Mesendoderm (in vitro differentiated cells): Measurements from ENCODE around the gene CHD2.

Experiments
- DNase-seq: peaks from one replicate; pipeline ENCODE4 v3.0.0; 2013
- H2AK5ac ChIP-seq: 2 replicates; pipeline ENCODE4 v1.6.1; 2013; ENCODE audit warnings: low read length, inconsistent platforms
- H2BK120ac ChIP-seq: 2 replicates; pipeline ENCODE4 v1.6.1; 2013; ENCODE audit warnings: low read depth, mild to moderate bottlenecking, low read length, moderate library complexity, mixed read lengths
- H2BK15ac ChIP-seq: replicated peaks from 2 replicates; pipeline ENCODE4 v1.6.1; 2013; ENCODE audit warnings: low read depth, mild to moderate bottlenecking, moderate library complexity
- H2BK5ac ChIP-seq: 2 replicates; pipeline ENCODE4 v1.6.1; 2013; ENCODE audit warnings: low read length, inconsistent platforms
- H3K18ac ChIP-seq: 2 replicates; pipeline ENCODE4 v1.6.1; 2013; ENCODE audit warnings: mild to moderate bottlenecking, low read length, mixed read lengths
- H3K23ac ChIP-seq: one replicate; pipeline ENCODE4 v1.6.1; 2013; ENCODE audit warnings: low read length
- H3K27ac ChIP-seq: 2 replicates; pipeline ENCODE4 v1.5.1; 2013; ENCODE audit warnings: low read depth, mild to moderate bottlenecking, inconsistent platforms, low read length, moderate library complexity
- H3K27me3 ChIP-seq: 2 replicates; pipeline ENCODE4 v1.6.1; 2013; ENCODE audit warnings: low read length, control low read depth, mild to moderate bottlenecking, inconsistent platforms; ENCODE audit not compliant: insufficient read depth, poor library complexity
- H3K36me3 ChIP-seq: 2 replicates; pipeline ENCODE4 v1.6.1; 2013; ENCODE audit warnings: low read length, inconsistent platforms; ENCODE audit not compliant: control insufficient read depth, insufficient read depth
- H3K4ac ChIP-seq: one replicate; pipeline ENCODE4 v1.6.1; 2013; ENCODE audit warnings: low read depth, mild to moderate bottlenecking, low read length, moderate library complexity
- H3K4me1 ChIP-seq: 2 replicates; pipeline ENCODE4 v1.6.1; 2013; ENCODE audit warnings: low read depth, low read length, inconsistent platforms; ENCODE audit not compliant: control insufficient read depth
- H3K4me2 ChIP-seq: 2 replicates; pipeline ENCODE4 v1.6.1; 2013; ENCODE audit warnings: low read length
- H3K4me3 ChIP-seq: 2 replicates; pipeline ENCODE4 v1.5.1; 2013; ENCODE audit warnings: mild to moderate bottlenecking, low read length
- H3K56ac ChIP-seq: one replicate; pipeline ENCODE4 v1.6.1; 2013; ENCODE audit warnings: low read length
- H3K79me1 ChIP-seq: 2 replicates; pipeline ENCODE4 v1.6.1; 2013; ENCODE audit warnings: low read length, inconsistent platforms
- H3K79me2 ChIP-seq: 2 replicates; pipeline ENCODE4 v1.6.1; 2013; ENCODE audit warnings: mild to moderate bottlenecking, low read length; ENCODE audit not compliant: control insufficient read depth, insufficient read depth
- H3K9ac ChIP-seq: 2 replicates; pipeline ENCODE4 v1.6.1; 2013; ENCODE audit warnings: low read length, inconsistent platforms
- H4K5ac ChIP-seq: one replicate; pipeline ENCODE4 v1.6.1; 2013; ENCODE audit warnings: low read length
- H4K8ac ChIP-seq: one replicate; pipeline ENCODE4 v1.6.1; 2013; ENCODE audit warnings: low read depth, mild to moderate bottlenecking, control low read depth, low read length, moderate library complexity
- WGBS: extraction: QIAGEN DNeasy Blood & Tissue Kit; methylation state at CpG from one replicate; pipeline ENCODE4 v1.1.7; 2013; ENCODE audit warnings: low lambda C conversion rate, missing lambda C conversion rate; ENCODE audit not compliant: insufficient coverage; ENCODE audit errors: extremely low coverage; 5-methylcytosine and 5-hydroxymethylcytosine counted together

CHD2 gene

DNA sequence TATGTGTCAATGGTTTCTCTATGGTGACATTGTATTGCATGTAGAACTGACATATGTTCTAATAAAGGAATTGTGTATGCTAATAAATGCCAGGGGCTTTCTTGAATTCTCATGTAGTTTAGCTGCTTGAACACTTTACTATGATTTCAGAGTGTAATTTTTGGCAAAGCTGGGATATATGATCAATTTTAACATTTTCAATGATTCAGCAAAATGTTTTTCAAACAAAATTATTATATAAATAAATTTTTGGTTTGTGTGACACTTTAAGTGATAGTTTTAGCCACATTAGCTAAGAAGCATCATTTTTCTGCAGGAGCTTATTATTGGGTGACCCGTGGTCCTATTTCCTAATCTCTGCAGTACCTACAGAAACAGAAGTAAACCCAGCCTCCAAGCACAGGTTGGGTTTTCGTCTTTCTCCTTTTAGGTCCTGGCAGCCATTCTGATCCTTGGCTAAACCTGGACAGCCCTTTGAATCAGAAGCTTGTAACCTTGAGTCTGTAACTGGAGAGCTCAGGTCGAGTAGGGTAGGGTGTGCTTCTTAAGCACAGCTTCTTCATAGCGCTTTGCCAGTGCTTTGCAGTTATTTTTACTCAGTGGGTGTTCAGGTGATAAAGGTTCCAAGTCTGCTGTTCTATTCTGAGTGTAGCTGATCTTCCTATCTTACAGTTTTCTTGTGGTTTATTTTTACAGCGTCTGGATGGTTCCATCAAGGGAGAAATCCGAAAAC lies 74.2 kb downstream of the CHD2 start:
- Histone ChIP-seq H2BK5ac (no peak overlapping the region), H3K79me1 (peaks cover 3% of the 10 kb centered on the region), H3K36me3 (peaks cover 11% of the 10 kb centered on the region), H3K18ac (no peak overlapping the region), H3K56ac (no peak overlapping the region), H3K4me3 (no peak overlapping the region), H2BK15ac (no peak overlapping the region), H3K27ac (no peak overlapping the region), H3K79me2 (peaks cover 1% of the 10 kb centered on the region), H3K4me1 (no peaks in the 10 kb centered on the region), H2BK120ac (no peak overlapping the region), H3K9ac (no peak overlapping the region), H3K23ac (no peak overlapping the region), H4K8ac (no peak overlapping the region), H2AK5ac (no peak overlapping the region), H3K27me3 (no peaks in the 10 kb centered on the region), H4K5ac (no peak overlapping the region), H3K4ac (no peak overlapping the region), H3K4me2 (no peak overlapping the region)
- no CpG with 5 or more reads among the region's 6 CpGs for WGBS
- DNase-seq: no peak

DNA sequence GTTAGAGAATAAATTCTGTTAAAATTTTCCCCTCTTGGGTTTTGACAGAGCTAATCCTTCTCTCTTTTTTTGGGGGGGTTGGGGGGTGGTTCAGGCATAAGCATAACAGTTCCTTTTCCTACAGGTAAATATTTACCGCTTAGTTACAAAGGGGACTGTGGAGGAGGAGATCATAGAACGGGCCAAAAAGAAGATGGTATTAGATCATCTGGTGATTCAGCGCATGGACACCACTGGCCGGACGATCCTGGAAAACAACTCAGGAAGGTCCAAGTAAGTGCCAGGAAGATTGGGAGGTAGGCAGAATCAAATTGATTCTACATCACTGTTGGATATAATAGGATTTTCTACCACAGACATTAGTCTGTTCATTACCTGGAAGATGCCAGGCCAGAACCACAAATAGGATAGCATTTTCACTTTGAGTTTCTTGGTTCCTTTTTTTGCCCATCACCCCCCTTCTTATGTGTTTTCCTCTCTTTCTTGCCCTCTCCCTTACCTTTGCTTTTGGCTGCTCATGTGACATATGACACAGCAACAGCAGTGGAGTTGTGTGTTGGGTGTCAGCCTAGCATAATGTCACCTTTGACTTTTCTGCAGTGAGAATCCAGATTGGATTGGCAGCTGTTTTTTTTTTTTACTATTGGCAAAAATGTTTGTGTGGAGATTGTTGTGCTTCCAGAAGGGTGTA lies 79.0 kb downstream of the CHD2 start:
- Histone ChIP-seq H3K36me3 (peaks cover 8% of the 10 kb centered on the region), H3K18ac (no peak overlapping the region), H3K23ac (no peak overlapping the region), H3K56ac (no peak overlapping the region), H3K27ac (no peak overlapping the region), H2BK120ac (no peak overlapping the region), H3K79me2 (no peaks in the 10 kb centered on the region), H2AK5ac (no peak overlapping the region), H2BK15ac (no peak overlapping the region), H3K4ac (no peak overlapping the region), H2BK5ac (no peak overlapping the region), H3K4me1 (no peaks in the 10 kb centered on the region), H3K4me3 (no peak overlapping the region), H4K8ac (no peak overlapping the region), H3K27me3 (no peaks in the 10 kb centered on the region), H3K79me1 (peaks cover 3% of the 10 kb centered on the region), H4K5ac (no peak overlapping the region), H3K4me2 (no peak overlapping the region), H3K9ac (no peak overlapping the region)
- no peak for DNase-seq
- no CpG with 5 or more reads among the region's 5 CpGs for WGBS

DNA sequence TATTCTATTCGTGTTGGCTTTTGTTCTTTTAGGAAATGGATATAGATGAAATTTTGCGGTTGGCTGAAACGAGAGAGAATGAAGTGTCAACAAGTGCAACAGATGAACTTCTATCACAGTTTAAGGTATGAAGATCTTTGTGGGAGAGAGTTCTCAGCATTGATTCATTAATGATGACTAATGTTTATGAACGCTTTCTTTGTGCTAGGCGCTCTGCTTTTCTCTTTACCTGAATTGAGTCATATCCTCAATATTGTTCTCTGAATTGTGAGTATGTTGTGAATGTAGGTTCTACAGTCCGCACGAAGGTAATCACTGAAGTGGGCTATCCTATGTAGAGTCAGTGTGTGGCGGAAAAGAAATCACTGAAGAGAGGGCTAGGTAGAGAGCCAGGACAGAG lies 81.2 kb downstream of the CHD2 start:
- H3K27ac ChIP-seq: no peak overlapping the region
- H3K4me3 ChIP-seq: no peak overlapping the region
- H2BK5ac ChIP-seq: no peak overlapping the region
- no peak overlapping the region for H4K5ac ChIP-seq
- WGBS: 100% methylated on average over 3 of the region's 8 CpGs
- no peak overlapping the region for H2BK15ac ChIP-seq
- H3K4me2 ChIP-seq: no peak overlapping the region
- H3K27me3 ChIP-seq: no peaks in the 10 kb centered on the region
- no peaks in the 10 kb centered on the region for H3K4me1 ChIP-seq
- no peaks in the 10 kb centered on the region for H3K79me1 ChIP-seq
- H3K36me3 ChIP-seq: peaks cover 10% of the 10 kb centered on the region
- H3K4ac ChIP-seq: no peak overlapping the region
- H2BK120ac ChIP-seq: no peak overlapping the region
- H3K18ac ChIP-seq: no peak overlapping the region
- H3K56ac ChIP-seq: no peak overlapping the region
- no peak overlapping the region for H3K9ac ChIP-seq
- H4K8ac ChIP-seq: no peak overlapping the region
- no peak overlapping the region for H3K23ac ChIP-seq
- no peak overlapping the region for H2AK5ac ChIP-seq
- no peaks in the 10 kb centered on the region for H3K79me2 ChIP-seq
- DNase-seq: no peak

DNA sequence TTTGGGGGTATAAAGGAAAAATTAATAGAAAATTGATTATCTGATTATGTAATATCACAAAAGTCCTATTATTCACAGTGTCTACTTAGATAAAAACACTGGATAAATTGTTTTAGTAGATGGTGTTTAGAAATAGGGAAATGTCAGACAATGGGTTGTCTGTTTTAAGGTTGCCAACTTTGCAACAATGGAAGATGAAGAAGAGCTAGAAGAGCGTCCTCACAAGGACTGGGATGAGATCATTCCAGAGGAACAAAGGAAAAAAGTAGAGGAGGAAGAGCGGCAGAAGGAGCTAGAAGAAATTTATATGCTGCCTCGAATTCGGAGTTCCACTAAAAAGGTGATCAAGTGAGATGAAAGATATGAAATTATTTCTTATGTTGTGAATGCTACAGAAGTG lies 84.0 kb downstream of the CHD2 start:
- Histone ChIP-seq H3K79me2 (no peaks in the 10 kb centered on the region), H3K23ac (no peak overlapping the region), H2BK15ac (no peak overlapping the region)

DNA sequence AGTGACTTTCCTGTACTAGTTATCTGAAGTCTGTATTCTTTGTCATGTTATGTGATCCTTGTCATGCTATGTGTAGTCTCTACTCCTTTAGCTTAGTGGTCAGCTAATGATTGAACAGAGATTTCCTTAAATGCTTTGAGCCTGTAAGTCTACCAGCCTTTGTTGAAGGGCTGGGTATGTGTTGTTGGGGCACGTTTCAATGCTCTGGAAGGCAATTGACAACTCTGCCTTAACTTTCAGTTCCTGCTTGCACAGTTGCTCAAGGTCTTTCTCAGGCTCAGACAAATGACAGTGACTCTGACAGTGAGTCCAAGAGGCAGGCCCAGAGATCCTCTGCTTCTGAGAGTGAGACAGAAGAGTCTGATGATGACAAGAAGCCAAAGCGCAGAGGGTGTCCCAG lies 89.3 kb downstream of the CHD2 start:
- no peak overlapping the region for H2AK5ac ChIP-seq
- H3K27me3 ChIP-seq: no peaks in the 10 kb centered on the region
- no CpG with 5 or more reads among the region's 2 CpGs for WGBS
- no peak overlapping the region for H3K4me3 ChIP-seq
- H4K8ac ChIP-seq: no peak overlapping the region
- H3K56ac ChIP-seq: no peak overlapping the region
- H3K23ac ChIP-seq: no peak overlapping the region
- no peak overlapping the region for H3K27ac ChIP-seq
- H2BK120ac ChIP-seq: no peak overlapping the region
- no peak overlapping the region for H3K4ac ChIP-seq
- H3K79me2 ChIP-seq: no peaks in the 10 kb centered on the region
- H2BK15ac ChIP-seq: no peak overlapping the region
- H3K4me2 ChIP-seq: no peak overlapping the region
- DNase-seq: no peak
- no peak overlapping the region for H2BK5ac ChIP-seq
- H3K9ac ChIP-seq: no peak overlapping the region
- H4K5ac ChIP-seq: no peak overlapping the region
- H3K4me1 ChIP-seq: no peaks in the 10 kb centered on the region
- H3K18ac ChIP-seq: no peak overlapping the region
- peaks cover 15% of the 10 kb centered on the region for H3K36me3 ChIP-seq
- peaks cover 11% of the 10 kb centered on the region for H3K79me1 ChIP-seq

More for the DNA sequence above, 84.0 kb downstream of the CHD2 start:
- no peak overlapping the region for H3K4ac ChIP-seq
- no peaks in the 10 kb centered on the region for H3K27me3 ChIP-seq
- peaks cover 8% of the 10 kb centered on the region for H3K36me3 ChIP-seq
- no peak for DNase-seq
- no peak overlapping the region for H2BK120ac ChIP-seq
- no peak overlapping the region for H3K27ac ChIP-seq
- H3K18ac ChIP-seq: no peak overlapping the region
- H3K9ac ChIP-seq: no peak overlapping the region
- H2AK5ac ChIP-seq: no peak overlapping the region
- no peak overlapping the region for H4K8ac ChIP-seq
- H3K4me1 ChIP-seq: no peaks in the 10 kb centered on the region
- no peak overlapping the region for H3K56ac ChIP-seq
- WGBS: no CpG with 5 or more reads among the region's 4 CpGs
- no peak overlapping the region for H2BK5ac ChIP-seq
- H3K4me2 ChIP-seq: no peak overlapping the region
- H4K5ac ChIP-seq: no peak overlapping the region
- no peak overlapping the region for H3K4me3 ChIP-seq
- no peaks in the 10 kb centered on the region for H3K79me1 ChIP-seq
